D721Med (cell line): ENCODE measurements around the gene MYOM1.

Experiments
- DNase-seq: peaks from one replicate; pipeline ENCODE4 v3.0.0; 2011; ENCODE audit warnings: low spot score; ENCODE audit not compliant: insufficient read length
- FAIRE-seq: peaks from 2 replicates; lab custom pipeline; 2011; peaks lifted over from hg19 to GRCh38; lab: Jason Lieb, UNC
- TF ChIP-seq, protein P1 (sequence below): IDR thresholded peaks from 2 replicates; pipeline ENCODE4 v1.5.1; 2012; ENCODE audit warnings: mild to moderate bottlenecking, control low read depth; ENCODE audit not compliant: insufficient read depth; ENCODE audit errors: missing control alignments

Gene MYOM1

DNA sequence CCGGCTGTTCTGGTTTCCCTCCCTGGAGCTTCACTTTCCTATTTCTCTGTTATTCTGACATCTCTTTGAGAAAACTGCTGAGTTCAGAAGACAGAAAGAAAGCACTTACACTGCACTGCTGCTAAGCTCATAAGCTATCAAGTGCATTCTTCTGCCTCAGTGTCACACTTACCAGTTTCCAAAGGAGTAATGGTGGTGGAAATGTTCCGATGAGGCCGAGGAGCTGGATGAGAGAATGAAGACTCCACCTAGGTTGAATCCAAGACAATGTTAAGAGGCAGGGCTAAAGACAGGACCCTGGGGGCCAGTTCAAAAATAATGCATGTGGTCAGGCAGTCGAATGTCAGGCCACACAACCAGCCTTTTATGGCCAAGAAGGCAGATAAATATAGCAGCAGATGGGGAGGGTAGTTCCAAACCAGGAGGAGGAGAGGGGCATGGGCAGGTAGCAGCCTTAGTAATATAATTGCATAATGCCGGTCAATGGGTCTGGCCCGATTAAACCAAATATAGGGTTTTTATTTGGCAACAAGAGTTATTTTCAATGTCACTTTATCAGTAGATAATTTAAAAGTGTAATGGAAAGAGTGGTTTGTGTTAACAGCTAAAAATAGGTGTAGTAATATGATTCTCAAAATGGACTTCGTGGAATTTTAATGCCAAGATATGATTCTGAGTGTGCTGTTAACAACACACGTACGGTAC lies at the start of gene MYOM1:
Gene MYOM1 (minus strand): TSS at position 338 of the 705 bp plus-strand sequence. CDS start 4,745 bp downstream, outside the sequence.
- no peak for FAIRE-seq

DNA sequence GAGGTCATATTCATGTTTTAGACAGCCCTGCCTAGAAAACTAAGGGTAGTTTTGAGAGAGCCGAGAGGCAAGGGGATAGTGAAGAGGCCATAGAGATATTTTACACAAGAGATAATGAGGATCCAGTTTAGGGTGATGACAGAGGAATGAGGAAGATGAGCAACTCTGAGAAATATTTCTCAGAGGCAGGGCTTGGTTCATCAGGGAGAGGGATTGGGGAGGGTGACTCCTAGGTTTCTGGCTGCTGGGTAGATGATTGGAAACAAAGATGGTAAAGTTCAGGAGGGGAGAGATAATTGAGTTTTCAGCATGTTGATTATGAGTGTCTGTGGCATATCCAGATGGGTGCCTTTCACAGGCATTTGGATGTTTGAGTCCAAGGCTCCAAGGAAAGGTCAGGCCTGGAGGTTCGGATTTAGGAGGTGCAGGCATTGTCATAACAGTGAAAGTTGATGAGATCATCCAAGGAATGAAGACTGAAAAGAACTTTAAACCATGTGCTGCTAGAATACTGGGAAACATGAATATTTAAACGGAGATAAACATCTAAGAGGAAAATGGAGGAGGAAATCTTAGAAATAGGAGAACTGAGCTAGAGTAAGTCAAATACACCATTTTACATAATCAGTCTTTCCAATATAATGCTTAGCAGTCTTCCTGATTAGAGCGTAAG lies 49.6 kb upstream of the MYOM1 start:
- TF ChIP-seq, protein P1, sequence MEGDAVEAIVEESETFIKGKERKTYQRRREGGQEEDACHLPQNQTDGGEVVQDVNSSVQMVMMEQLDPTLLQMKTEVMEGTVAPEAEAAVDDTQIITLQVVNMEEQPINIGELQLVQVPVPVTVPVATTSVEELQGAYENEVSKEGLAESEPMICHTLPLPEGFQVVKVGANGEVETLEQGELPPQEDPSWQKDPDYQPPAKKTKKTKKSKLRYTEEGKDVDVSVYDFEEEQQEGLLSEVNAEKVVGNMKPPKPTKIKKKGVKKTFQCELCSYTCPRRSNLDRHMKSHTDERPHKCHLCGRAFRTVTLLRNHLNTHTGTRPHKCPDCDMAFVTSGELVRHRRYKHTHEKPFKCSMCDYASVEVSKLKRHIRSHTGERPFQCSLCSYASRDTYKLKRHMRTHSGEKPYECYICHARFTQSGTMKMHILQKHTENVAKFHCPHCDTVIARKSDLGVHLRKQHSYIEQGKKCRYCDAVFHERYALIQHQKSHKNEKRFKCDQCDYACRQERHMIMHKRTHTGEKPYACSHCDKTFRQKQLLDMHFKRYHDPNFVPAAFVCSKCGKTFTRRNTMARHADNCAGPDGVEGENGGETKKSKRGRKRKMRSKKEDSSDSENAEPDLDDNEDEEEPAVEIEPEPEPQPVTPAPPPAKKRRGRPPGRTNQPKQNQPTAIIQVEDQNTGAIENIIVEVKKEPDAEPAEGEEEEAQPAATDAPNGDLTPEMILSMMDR: no peak
- no peak for DNase-seq
- no peak for FAIRE-seq

More for the DNA sequence above, at the start of gene MYOM1:
- no peak for DNase-seq
- TF ChIP-seq, protein P1: no peak

DNA sequence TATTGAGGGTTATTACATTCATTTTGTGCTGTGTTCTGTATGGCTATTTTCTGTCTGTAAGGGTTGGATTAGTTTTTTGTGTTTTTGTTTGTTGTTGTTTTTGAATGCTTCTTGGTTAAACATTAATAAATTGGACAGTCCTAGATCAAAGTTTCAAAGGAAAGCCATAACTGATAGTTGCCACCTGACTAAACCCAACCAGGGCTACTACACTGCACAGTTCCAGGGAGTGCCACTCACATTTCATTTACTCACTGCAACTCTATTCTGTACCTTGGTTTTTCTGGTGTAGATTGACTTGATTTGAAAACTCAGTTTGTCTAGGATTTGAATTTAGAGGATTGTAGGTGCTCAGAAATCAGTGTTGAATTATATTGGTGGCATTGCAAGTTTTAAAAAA lies 48.5 kb upstream of the MYOM1 start:
- TF ChIP-seq, protein P1: no peak
- DNase-seq (no peak), FAIRE-seq (no peak)

DNA sequence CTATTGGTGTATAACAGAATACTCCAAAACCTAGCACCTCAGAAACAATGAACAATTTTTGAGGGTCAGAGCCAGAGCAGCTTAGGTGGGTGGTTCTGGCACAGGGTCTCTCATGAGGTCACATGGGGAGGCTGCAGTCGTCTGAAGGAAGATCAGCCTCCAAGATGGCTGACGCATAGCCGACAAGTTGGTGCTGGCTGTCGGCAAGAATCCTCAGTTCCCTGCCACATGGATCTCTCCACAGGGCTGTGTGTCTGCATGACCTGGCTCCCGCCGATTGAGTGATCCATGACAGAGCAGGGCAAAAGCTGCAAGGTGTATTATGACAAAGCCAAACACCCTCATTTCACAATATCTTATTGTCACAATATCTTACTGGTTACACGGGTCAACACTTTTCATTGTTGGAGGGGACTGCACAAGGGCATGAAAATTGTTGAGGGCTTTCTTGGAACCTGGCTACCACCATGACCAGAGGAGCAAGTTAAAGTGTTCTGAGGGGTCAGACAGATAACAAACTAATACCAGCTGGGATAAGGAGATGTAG lies 46.4 kb upstream of the MYOM1 start:
- TF ChIP-seq, protein P1: no peak
- DNase-seq (no peak), FAIRE-seq (no peak)

DNA sequence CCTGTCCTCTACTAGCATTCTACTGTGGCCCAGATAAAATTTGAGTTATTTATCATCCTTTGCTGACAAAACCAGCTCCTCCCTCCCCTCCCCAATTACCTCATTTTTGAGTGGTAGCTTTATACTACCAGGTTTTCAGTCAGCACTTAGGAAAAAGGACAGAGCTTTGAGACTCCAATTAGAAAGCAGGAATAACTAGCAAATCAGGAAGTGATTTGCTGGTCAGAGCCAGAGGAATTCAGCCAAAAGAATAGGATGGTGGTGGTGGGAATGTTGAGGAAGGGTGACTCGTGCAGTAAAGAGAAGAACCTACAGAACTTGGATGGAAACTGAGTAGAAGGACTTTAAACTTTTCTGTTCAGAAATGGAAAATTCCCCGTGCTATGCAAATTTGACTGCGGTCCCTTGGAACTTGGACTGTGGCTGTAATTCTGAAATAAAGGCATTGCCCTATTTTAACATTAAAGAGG lies 45.8 kb upstream of the MYOM1 start:
- FAIRE-seq (no peak), DNase-seq (no peak)
- TF ChIP-seq, protein P1: no peak

DNA sequence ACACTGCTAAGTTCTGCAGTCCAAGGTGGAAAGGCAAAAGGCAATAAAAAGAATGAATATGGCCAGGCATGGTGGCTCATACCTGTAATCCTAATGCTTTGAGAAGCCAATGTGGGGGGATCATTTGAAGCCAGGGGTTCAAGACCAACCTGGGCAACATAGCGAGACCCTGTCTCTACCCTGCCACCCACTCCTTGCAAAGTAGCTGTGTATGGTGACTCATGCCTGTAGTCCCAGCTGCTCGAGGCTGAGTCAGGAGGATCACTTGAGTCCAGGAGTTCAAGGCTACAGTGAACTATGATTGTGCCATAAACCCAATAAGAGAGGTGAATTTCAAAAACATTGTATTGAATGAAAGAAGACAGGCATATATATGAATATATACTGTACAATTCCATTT lies 44.6 kb upstream of the MYOM1 start:
- TF ChIP-seq, protein P1: no peak
- FAIRE-seq: no peak
- DNase-seq: no peak

DNA sequence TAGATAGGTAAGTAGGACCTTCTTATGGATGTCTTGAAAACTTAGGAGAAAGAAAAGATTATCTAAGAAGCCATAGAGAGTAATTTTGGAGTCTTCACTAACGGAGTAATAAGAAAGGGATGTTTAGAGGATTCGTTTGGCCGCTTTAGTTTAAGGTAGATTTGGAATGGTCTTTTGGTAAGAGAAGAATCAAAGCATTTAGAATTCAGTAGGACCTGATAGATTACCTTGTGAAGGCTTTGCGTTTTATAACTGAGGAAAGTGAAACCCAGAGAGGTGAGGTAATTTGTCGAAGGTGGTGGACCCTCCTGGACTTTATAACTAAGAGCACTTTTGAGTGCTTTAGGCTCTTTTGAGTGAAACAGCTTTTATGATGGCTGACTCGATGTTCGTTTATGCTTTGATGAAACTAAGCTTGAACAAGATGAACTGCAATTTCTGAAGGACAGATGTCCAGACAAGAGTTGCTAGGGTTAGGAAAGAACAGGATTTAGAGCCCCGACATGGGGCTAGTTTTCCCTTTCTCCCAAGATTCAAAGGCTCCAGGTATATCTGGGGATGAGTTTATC lies 43.4 kb upstream of the MYOM1 start:
- FAIRE-seq (no peak), DNase-seq (no peak)
- TF ChIP-seq, protein P1: no peak
